ENCODE data around the gene EBLN2.

Gene EBLN2

DNA sequence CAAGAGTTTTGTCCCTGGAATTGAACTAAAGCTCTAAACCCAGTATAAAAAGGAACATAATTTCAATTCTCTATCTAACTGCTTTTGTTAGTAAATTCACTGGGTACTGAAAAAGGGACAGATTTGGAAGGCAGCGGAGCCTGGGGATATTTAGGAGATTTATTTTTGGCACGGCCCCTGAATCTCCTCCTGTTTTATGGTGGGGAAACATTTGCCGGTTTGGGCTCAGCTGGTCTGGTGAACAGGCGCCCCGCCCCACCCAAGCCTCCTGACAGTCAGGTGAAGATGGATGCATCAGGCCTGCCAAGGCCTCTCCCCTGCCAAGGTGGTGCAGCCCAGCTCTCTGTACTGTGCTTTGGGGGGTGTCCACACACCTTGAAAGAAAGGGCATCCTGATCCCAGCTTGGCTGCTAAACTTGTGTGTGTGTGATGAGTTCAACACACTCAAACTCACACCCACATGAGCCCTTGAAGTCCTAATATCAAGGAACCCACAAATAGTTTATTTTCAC is 46.3 kb downstream of the EBLN2 start:
- TF ChIP-seq FOXP2 (optimal IDR thresholded peaks at IDR 0.05; ENCODE audit: borderline replicate concordance, extremely low read depth, extremely low read length, insufficient read depth) (no peak), POLR2AphosphoS5 (IDR thresholded peaks at IDR 0.05; ENCODE audit: low read depth, low read length) (no peak), SIN3A (IDR thresholded peaks at IDR 0.05; ENCODE audit: borderline replicate concordance, insufficient read depth, low read length) (no peak), TAF1 (IDR thresholded peaks at IDR 0.05; ENCODE audit: borderline replicate concordance, insufficient read depth, low read length) (no peak)
- TF ChIP-seq, protein P1, sequence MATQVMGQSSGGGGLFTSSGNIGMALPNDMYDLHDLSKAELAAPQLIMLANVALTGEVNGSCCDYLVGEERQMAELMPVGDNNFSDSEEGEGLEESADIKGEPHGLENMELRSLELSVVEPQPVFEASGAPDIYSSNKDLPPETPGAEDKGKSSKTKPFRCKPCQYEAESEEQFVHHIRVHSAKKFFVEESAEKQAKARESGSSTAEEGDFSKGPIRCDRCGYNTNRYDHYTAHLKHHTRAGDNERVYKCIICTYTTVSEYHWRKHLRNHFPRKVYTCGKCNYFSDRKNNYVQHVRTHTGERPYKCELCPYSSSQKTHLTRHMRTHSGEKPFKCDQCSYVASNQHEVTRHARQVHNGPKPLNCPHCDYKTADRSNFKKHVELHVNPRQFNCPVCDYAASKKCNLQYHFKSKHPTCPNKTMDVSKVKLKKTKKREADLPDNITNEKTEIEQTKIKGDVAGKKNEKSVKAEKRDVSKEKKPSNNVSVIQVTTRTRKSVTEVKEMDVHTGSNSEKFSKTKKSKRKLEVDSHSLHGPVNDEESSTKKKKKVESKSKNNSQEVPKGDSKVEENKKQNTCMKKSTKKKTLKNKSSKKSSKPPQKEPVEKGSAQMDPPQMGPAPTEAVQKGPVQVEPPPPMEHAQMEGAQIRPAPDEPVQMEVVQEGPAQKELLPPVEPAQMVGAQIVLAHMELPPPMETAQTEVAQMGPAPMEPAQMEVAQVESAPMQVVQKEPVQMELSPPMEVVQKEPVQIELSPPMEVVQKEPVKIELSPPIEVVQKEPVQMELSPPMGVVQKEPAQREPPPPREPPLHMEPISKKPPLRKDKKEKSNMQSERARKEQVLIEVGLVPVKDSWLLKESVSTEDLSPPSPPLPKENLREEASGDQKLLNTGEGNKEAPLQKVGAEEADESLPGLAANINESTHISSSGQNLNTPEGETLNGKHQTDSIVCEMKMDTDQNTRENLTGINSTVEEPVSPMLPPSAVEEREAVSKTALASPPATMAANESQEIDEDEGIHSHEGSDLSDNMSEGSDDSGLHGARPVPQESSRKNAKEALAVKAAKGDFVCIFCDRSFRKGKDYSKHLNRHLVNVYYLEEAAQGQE (IDR thresholded peaks at IDR 0.05; ENCODE audit: insufficient read depth in 1 of 2, low read depth in 2 of 2, low read length in 2 of 2) = no peak

DNA sequence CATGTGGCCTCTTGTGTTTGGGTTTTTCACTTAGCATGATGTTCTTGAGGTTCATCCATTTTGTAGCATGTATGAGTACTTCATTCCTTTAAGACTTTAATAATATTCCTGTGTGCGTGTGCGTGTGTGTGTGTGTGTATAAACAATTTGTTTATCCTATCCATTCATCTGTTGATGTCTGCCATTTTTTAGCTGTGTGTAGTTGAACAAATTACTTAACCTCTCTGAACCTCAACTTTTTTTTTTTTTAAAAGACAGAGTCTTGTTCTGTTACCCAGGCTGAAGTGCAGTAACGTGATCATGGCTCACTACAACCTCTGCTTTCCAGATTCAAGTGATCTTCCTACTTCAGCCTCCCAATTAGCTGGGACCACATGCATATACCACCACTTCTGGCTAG is 47.3 kb downstream of the EBLN2 start:
- TF ChIP-seq, protein P1 (IDR thresholded peaks at IDR 0.05; ENCODE audit: insufficient read depth in 1 of 2, low read depth in 2 of 2, low read length in 2 of 2) = no peak
- TF ChIP-seq TAF1 (IDR thresholded peaks at IDR 0.05; ENCODE audit: borderline replicate concordance, insufficient read depth, low read length) = no peak
- no peak for TF ChIP-seq POLR2AphosphoS5 (IDR thresholded peaks at IDR 0.05; ENCODE audit: low read depth, low read length)
- TF ChIP-seq SIN3A (IDR thresholded peaks at IDR 0.05; ENCODE audit: borderline replicate concordance, insufficient read depth, low read length) = no peak
- no peak for TF ChIP-seq FOXP2 (optimal IDR thresholded peaks at IDR 0.05; ENCODE audit: borderline replicate concordance, extremely low read depth, extremely low read length, insufficient read depth)

DNA sequence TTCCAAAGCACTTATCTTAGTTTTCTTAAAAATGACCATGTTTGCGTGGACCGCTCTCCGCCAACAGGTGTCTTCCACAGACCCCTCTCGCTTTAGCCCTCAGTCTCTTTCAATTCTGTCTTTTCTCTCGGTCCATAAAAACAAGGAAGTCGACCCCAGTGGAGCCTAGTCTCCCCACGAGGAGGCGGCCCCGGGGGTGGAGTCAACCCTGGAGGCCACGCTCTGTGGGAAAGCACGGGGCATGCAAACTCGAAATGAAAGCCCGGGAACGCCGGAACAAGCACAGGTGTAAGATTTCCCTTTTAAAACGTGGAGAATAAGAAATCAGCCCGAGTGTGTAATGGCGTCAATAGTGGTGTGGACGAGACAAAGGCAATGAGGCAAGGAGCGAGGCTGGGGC is 49.1 kb downstream of the EBLN2 start:
- TF ChIP-seq, protein P1 (IDR thresholded peaks at IDR 0.05; ENCODE audit: insufficient read depth in 1 of 2, low read depth in 2 of 2, low read length in 2 of 2) = no peak
- TF ChIP-seq POLR2AphosphoS5 (IDR thresholded peaks at IDR 0.05; ENCODE audit: low read depth, low read length) (no peak), TAF1 (IDR thresholded peaks at IDR 0.05; ENCODE audit: borderline replicate concordance, insufficient read depth, low read length) (no peak), FOXP2 (optimal IDR thresholded peaks at IDR 0.05; ENCODE audit: borderline replicate concordance, extremely low read depth, extremely low read length, insufficient read depth) (no peak), SIN3A (IDR thresholded peaks at IDR 0.05; ENCODE audit: borderline replicate concordance, insufficient read depth, low read length) (no peak)
